Measurements from ENCODE around the gene NMNAT2.

NMNAT2 gene

DNA sequence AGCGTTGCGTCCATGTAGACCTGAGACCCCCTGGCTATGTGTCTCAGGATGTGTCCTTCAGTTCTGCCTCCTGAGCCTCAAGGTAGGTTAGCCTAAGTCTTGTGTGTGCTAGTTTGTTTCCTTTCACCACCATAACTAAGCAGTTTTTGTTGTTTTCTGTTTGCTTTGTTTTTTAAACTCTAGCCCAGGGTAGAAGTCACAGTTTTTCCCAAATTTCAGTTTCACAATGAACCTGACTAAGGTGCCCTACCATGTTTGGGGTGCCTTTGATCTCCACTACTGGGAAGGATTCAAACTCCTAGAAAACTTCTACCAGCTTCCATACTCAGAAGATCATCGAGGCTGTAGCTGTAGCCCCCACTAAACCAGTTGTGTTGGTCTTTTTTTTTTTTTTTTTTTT is 39.3 kb upstream of the NMNAT2 start:
- no peak overlapping the region for H3K4me3 ChIP-seq (ENCODE audit: low read depth, low read length)
- H3K9me3 ChIP-seq: no peaks in the 10 kb centered on the region
- H3K4me1 ChIP-seq: no peaks in the 10 kb centered on the region
- no peaks in the 10 kb centered on the region for H3K36me3 ChIP-seq
- TF ChIP-seq, protein P1, sequence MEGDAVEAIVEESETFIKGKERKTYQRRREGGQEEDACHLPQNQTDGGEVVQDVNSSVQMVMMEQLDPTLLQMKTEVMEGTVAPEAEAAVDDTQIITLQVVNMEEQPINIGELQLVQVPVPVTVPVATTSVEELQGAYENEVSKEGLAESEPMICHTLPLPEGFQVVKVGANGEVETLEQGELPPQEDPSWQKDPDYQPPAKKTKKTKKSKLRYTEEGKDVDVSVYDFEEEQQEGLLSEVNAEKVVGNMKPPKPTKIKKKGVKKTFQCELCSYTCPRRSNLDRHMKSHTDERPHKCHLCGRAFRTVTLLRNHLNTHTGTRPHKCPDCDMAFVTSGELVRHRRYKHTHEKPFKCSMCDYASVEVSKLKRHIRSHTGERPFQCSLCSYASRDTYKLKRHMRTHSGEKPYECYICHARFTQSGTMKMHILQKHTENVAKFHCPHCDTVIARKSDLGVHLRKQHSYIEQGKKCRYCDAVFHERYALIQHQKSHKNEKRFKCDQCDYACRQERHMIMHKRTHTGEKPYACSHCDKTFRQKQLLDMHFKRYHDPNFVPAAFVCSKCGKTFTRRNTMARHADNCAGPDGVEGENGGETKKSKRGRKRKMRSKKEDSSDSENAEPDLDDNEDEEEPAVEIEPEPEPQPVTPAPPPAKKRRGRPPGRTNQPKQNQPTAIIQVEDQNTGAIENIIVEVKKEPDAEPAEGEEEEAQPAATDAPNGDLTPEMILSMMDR (IDR thresholded peaks at IDR 0.05; ENCODE audit: low read depth, low read length): no peak
- no peak for DNase-seq
- no peaks in the 10 kb centered on the region for H3K27me3 ChIP-seq

DNA sequence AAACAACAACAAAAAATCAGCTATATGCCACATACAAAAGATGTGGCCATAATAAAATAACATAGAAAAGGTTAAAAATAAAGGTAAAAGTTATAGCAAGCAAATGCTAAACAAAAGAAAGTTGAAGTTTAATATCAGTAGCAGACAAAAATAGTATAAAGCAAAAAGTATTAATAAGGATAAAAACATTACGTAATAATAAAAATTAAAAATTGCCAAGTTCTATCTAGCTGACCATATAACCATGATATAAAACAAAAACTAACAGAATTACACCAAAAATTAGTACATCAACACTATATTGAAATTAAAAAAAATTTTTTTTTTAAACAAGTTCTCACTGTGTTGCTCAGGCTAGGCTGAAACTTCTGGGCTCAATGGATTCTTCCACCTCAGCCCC is 38.6 kb upstream of the NMNAT2 start:
- Histone ChIP-seq H3K4me3 (ENCODE audit: low read depth, low read length) (no peak overlapping the region), H3K36me3 (no peaks in the 10 kb centered on the region)

DNA sequence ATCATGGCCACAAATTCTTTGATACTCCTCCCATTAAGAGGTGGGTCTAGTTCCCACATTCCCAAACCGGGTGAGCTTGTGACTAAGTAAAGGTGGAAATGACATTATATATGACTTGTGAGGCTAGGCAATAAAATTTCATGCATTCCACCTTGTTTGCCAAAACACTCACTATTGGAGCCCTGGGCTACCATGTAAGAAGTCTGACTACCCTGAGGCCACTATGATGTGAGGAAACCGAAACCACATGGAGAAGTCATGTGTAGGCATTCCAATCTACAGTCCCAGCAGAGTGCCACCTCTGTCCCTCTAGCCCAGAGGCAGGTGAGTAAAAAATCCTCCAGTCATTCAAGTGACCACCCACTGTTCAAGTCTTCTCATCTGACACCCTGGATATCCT is 36.2 kb upstream of the NMNAT2 start:
- TF ChIP-seq, protein P1 (IDR thresholded peaks at IDR 0.05; ENCODE audit: low read depth, low read length): no peak
- Histone ChIP-seq H3K4me1 (no peaks in the 10 kb centered on the region; the same call in 1 of the 2 replicates), H3K4me3 (ENCODE audit: low read depth, low read length) (no peak overlapping the region), H3K27me3 (no peaks in the 10 kb centered on the region), H3K36me3 (no peaks in the 10 kb centered on the region), H3K9me3 (no peaks in the 10 kb centered on the region)
- DNase-seq: no peak

More for the DNA sequence above, 38.6 kb upstream of the NMNAT2 start:
- H3K4me1 ChIP-seq: no peaks in the 10 kb centered on the region
- no peaks in the 10 kb centered on the region for H3K27me3 ChIP-seq
- no peak for DNase-seq
- TF ChIP-seq, protein P1 (IDR thresholded peaks at IDR 0.05; ENCODE audit: low read depth, low read length): no peak
- no peaks in the 10 kb centered on the region for H3K9me3 ChIP-seq

DNA sequence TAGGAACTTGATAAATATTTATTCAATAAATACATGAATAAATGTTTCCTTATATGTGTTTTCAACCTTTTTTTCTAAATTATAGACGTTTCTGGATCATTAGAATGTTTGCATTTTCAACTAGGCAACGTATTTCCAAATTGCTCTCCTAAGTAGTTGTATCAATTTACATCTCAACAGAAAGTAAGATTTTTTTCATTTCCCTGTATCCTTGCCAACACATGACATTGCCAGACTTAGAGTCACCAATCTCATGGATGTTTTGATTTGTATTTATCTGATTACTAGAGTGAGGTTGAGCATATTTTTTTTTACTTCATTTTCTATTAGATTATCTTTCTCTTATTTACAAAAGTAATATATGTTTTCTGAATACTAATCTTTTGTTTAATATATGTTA is 31.9 kb upstream of the NMNAT2 start:
- H3K9me3 ChIP-seq: no peaks in the 10 kb centered on the region
- DNase-seq: no peak
- H3K36me3 ChIP-seq: no peaks in the 10 kb centered on the region
- H3K27me3 ChIP-seq: no peaks in the 10 kb centered on the region
- TF ChIP-seq, protein P1 (IDR thresholded peaks at IDR 0.05; ENCODE audit: low read depth, low read length): no peak
- no peak overlapping the region for H3K4me3 ChIP-seq (ENCODE audit: low read depth, low read length)
- no peaks in the 10 kb centered on the region; the same call in 1 of the 2 replicates for H3K4me1 ChIP-seq

DNA sequence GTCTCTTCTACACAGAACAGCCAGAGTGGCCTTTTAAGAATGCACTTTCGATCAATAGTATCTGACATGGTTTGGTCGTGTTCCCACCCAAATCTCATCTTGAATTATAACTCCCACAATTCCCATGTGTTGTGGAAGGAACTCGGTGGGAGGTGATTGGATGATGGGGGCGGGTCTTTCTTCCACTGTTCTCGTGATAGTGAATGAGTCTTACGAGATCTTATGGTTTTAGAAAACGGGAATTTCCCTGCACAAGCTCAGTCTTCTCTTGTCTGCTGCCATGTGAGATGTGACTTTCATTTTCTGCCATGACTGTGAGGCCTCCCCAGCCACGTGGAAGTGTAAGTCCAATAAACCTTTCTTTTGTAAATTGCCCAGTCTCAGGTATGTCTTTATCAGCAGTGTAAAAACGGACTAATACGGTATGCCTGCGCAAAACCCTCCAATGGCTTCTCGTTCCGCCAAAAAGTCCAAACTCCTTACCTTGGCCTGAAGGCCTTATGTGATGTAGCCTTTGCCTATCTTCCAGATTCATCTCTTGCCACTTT is 31.1 kb upstream of the NMNAT2 start:
- Histone ChIP-seq H3K36me3 (no peaks in the 10 kb centered on the region), H3K27me3 (no peaks in the 10 kb centered on the region), H3K4me1 (no peaks in the 10 kb centered on the region; the same call in 1 of the 2 replicates), H3K4me3 (ENCODE audit: low read depth, low read length) (no peak overlapping the region), H3K9me3 (no peaks in the 10 kb centered on the region)
- no peak for DNase-seq
- TF ChIP-seq, protein P1 (IDR thresholded peaks at IDR 0.05; ENCODE audit: low read depth, low read length): no peak

DNA sequence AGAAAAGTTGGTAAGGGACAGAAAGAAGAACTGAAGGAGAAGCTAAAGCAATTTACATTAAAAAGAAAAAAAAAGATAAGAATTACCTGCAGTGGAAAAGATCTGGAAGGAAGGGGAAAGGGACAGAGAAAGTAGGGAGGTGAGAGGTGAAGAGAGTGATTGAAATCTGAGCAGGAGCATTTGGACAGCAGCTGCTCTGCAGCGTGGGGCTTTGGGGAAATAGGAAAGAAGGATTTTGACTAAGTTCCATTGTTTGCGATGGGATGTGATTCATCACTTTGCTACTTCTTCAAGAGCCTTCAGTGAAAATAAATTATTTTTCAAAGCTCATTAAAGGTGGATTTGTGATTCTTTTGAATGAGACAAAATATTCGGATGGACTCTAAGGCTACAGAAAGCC is 26.1 kb upstream of the NMNAT2 start:
- no peak overlapping the region for H3K4me3 ChIP-seq (ENCODE audit: low read depth, low read length)
- TF ChIP-seq, protein P1 (IDR thresholded peaks at IDR 0.05; ENCODE audit: low read depth, low read length): no peak
- no peaks in the 10 kb centered on the region for H3K36me3 ChIP-seq
- DNase-seq: no peak
- no peaks in the 10 kb centered on the region for H3K9me3 ChIP-seq
- no peaks in the 10 kb centered on the region for H3K27me3 ChIP-seq
- no peaks in the 10 kb centered on the region for H3K4me1 ChIP-seq
